Occipital lobe (tissue), 2 donors: Measurements from ENCODE around the gene MTMR1. TPM values are rescaled to one million over a fixed set of nuclear protein-coding genes. Genes with fewer than 3 reads are reported as not detected.

Experiments
- DNase-seq: peaks from one replicate; lab custom pipeline; 2025; lab: John Stamatoyannopoulos, UW
- total RNA-seq: library from RNA; depleted of rRNA; stranded (reverse); fragments of >200 nt; gene quantifications from one replicate; pipeline ENCODE4 v1.2.3, GENCODE V29; 2014

The MTMR1 gene
- total RNA-seq, 1 donor from 2014 or later, result 29.0 TPM

GRCh38 chrX:150779385-150779784 is 86.2 kb downstream of the MTMR1 start:
- DNase-seq, result no peak

- no peak for DNase-seq
Observed at GRCh38 chrX:150781677-150782076, 88.5 kb downstream of the MTMR1 start.

GRCh38 chrX:150790021-150790420 is 96.8 kb downstream of the MTMR1 start:
- no peak for DNase-seq

GRCh38 chrX:150792949-150793527 is 99.8 kb downstream of the MTMR1 start:
- no peak for DNase-seq

GRCh38 chrX:150805736-150806135 is 112.5 kb downstream of the MTMR1 start:
- no peak for DNase-seq

GRCh38 chrX:150806827-150807226 is 113.6 kb downstream of the MTMR1 start:
- DNase-seq, result no peak

- DNase-seq, result no peak
Observed at GRCh38 chrX:150813922-150814321, 120.7 kb downstream of the MTMR1 start.

Other genes starting within 250 kb of the MTMR1 start
- gene MTM1, start 124.8 kb upstream of the MTMR1 start, total RNA-seq, result 17.3 TPM
- 27.0 TPM for gene CD99L2, start 205.3 kb downstream of the MTMR1 start, total RNA-seq